ENCODE data around the gene SCYGR2. TPM values are rescaled to one million over a fixed set of nuclear protein-coding genes. Genes with fewer than 3 reads are reported as not detected.

SCYGR2 gene
- total RNA-seq, 1 experiment from 2014 or later = not detected

DNA sequence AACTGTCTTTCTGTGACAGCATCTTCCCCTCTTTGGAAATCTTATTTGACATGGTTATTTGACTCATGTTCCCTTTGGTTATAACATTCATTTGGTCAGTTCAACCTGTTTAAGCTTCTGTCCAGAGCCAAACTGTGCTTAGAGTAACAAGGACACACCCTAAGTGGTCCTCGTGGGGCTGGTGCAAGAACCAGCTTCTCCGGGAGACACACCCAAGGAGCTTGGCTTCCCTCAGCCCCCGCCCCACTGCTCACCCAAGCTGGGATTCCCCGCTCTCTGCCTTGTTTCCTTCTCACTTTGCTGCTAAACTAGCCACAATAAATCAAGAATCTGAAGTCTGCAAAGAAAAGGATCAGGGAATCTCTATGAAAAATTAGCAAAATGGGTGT lies 14.6 kb downstream of the SCYGR2 start:
- Mint-ChIP-seq H3K4me1 (peaks cover 16 to 18% of the 10 kb centered on the region in 2 experiments), H3K27ac (no peak overlapping the region)
- H3K4me2 ChIP-seq (ENCODE audit: insufficient read depth, insufficient read length, low read length) = no peak overlapping the region

More for the DNA sequence above, 14.6 kb downstream of the SCYGR2 start:
- Histone ChIP-seq H3K56ac (ENCODE audit: insufficient read length, low read depth, low read length) (no peak overlapping the region), H2BK5ac (ENCODE audit: insufficient read length, low read length) (no peak overlapping the region), H2AFZ (ENCODE audit: low read length) (no peak overlapping the region), H3K9ac (ENCODE audit: extremely low read depth, insufficient read length, low read length) (no peak overlapping the region), H4K8ac (replicated peaks; ENCODE audit: insufficient read length, low read depth, low read length) (no peak overlapping the region), H3K27ac (ENCODE audit: insufficient read length, low read depth, low read length) (no peak overlapping the region), H3K79me1 (ENCODE audit: insufficient read depth, low read depth, low read length, poor library complexity, severe bottlenecking) (no peaks in the 10 kb centered on the region), H3K23ac (ENCODE audit: insufficient read length, low read depth, low read length) (no peak overlapping the region), H3K4me1 (ENCODE audit: insufficient read depth, low read length) (0 out of 2 replicates have a peak, but pooled peaks cover 5% of the 10 kb centered on the region), H2BK15ac (ENCODE audit: low read depth, low read length) (no peak overlapping the region), H4K20me1 (ENCODE audit: control insufficient read depth, insufficient read depth, insufficient read length) (no peaks in the 10 kb centered on the region), H2AK5ac (ENCODE audit: insufficient read length, low read length) (no peak overlapping the region), H3K4ac (ENCODE audit: low read depth, low read length) (no peak overlapping the region), H3T11ph (ENCODE audit: low read length) (no peak overlapping the region), H2BK120ac (ENCODE audit: low read depth, low read length, poor library complexity, severe bottlenecking) (no peak overlapping the region), H2BK12ac (ENCODE audit: insufficient read length, low read depth, low read length) (no peak overlapping the region), H4K91ac (ENCODE audit: insufficient read length, low read depth, low read length) (no peak overlapping the region), H4K5ac (ENCODE audit: insufficient read length, low read depth, low read length) (no peak overlapping the region), H3K23me2 (ENCODE audit: insufficient read length, low read depth, low read length, poor library complexity, severe bottlenecking) (no peaks in the 10 kb centered on the region), H3K18ac (ENCODE audit: insufficient read length, low read depth, low read length) (no peak overlapping the region), H3K27me3 (ENCODE audit: insufficient read depth, low read length) (no peaks in the 10 kb centered on the region; the same call in 1 of the 2 replicates), H3K79me2 (ENCODE audit: insufficient read depth, low read length) (no peaks in the 10 kb centered on the region), H3K9me3 (ENCODE audit: control insufficient read depth, low read depth, low read length) (no peaks in the 10 kb centered on the region), H2BK20ac (ENCODE audit: low read depth, low read length, poor library complexity, severe bottlenecking) (no peak overlapping the region), H3K14ac (ENCODE audit: insufficient read depth, low read length) (no peak overlapping the region)
- no peaks in the 10 kb centered on the region; a peak in 1 of 5 replicates for H3K9me3 Mint-ChIP-seq
- peaks cover 10% of the 10 kb centered on the region for H3K27me3 Mint-ChIP-seq (ENCODE audit: low read depth)
- DNase-seq = no peak
- no CpG with 5 or more reads among the region's 4 CpGs for WGBS (ENCODE audit: extremely low coverage, insufficient read length, low lambda C conversion rate)
- no peak overlapping the region for H3K4me3 Mint-ChIP-seq
- TF ChIP-seq, protein P1, sequence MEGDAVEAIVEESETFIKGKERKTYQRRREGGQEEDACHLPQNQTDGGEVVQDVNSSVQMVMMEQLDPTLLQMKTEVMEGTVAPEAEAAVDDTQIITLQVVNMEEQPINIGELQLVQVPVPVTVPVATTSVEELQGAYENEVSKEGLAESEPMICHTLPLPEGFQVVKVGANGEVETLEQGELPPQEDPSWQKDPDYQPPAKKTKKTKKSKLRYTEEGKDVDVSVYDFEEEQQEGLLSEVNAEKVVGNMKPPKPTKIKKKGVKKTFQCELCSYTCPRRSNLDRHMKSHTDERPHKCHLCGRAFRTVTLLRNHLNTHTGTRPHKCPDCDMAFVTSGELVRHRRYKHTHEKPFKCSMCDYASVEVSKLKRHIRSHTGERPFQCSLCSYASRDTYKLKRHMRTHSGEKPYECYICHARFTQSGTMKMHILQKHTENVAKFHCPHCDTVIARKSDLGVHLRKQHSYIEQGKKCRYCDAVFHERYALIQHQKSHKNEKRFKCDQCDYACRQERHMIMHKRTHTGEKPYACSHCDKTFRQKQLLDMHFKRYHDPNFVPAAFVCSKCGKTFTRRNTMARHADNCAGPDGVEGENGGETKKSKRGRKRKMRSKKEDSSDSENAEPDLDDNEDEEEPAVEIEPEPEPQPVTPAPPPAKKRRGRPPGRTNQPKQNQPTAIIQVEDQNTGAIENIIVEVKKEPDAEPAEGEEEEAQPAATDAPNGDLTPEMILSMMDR (conservative IDR thresholded peaks at IDR 0.05) = no peak
- no peaks in the 10 kb centered on the region; a peak in 1 of 7 replicates for H3K36me3 Mint-ChIP-seq (ENCODE audit: insufficient read depth in 1 of 3, low read depth in 3 of 3)

All from H9 (cell line).